GM12891 (cell line): ENCODE measurements around the gene SLC9A5.

Experiments used
- POLR2A ChIP-seq: IDR thresholded peaks from 2 replicates; pipeline ENCODE4 v1.6.1; 2011; ENCODE audit warnings: low read depth, low read length, control low read depth
- POLR2AphosphoS5 ChIP-seq: IDR thresholded peaks from 2 replicates; pipeline ENCODE4 v1.6.1; 2011; ENCODE audit warnings: low read depth, low read length, control low read depth
- POU2F2 ChIP-seq: IDR thresholded peaks from 2 replicates; pipeline ENCODE4 v1.6.1; 2011; ENCODE audit warnings: low read depth, mild to moderate bottlenecking, control low read depth, low read length, moderate library complexity
- SPI1 ChIP-seq: IDR thresholded peaks from 2 replicates; pipeline ENCODE4 v1.6.1; 2011; ENCODE audit warnings: low read depth, low read length, control low read depth
- TAF1 ChIP-seq: IDR thresholded peaks from 2 replicates; pipeline ENCODE4 v1.6.1; 2011; ENCODE audit warnings: low read depth, low read length, control low read depth

GRCh38 chr16:67311607-67312488 is 63.1 kb downstream of the SLC9A5 start:
- TF ChIP-seq POLR2AphosphoS5 (no peak), POLR2A (peak; percentile 13; the same call in 1 of the 2 replicates), POU2F2 (no peak), TAF1 (no peak), SPI1 (peak; percentile 25; the same call in 1 of the 2 replicates)
